Daoy (cell line): ENCODE data around the gene EPHB2. TPM values are rescaled to one million over a fixed set of nuclear protein-coding genes. Genes with fewer than 3 reads are reported as not detected.
A peak's percentile ranks its signal among the peaks of the same experiment; 100 is the strongest.

Source experiments
- DNase-seq: peaks from one replicate; pipeline ENCODE4 v3.0.0-alpha.2; 2015; ENCODE audit warnings: low read depth
- total RNA-seq: library from RNA; depleted of rRNA; stranded (reverse); fragments of >200 nt; shearing (Covaris generic); gene quantifications from 2 replicates; pipeline ENCODE4 v1.2.3, GENCODE V29; 2014

Gene EPHB2
- total RNA-seq, 1 experiment from 2014 or later = 94.2 TPM

DNA sequence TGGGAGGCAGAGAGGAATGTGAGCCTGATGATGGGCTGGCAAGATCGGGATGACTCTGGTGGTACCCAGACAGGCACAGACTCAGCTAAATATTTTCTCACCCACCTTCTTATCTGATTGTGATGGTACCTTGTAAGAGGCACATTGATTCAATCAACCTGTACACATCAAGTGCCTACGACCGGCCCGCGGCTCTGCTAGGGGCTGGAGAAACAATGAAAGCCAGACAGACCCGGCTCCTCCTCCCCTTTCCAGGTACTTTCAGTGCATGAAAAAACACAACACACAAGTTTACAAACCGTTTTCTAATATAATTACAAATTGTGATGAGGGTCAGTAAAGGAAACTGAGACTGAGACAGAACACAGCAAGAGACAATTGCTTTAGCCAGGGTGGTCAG, 147.0 kb downstream of the EPHB2 start:
- no peak for DNase-seq

DNA sequence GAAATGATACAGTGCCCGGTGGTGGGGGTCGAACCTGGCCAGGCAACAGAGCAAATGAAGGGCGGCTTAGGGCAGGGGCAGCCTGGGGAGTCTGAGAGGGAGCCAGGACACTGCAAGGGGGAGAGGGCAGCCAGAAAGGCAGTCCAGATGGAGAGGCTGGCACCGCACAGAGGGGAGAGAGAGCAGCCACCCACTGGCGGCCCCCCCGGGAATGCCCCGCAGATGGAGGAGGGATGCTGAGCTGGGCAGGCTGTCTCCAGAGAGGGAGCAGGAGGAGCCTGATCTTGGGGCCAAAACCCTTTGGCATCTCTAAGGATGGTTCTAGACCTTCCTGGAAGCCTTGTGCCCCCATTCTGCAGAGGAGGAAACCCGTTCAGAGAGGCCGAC, 149.8 kb downstream of the EPHB2 start:
- no peak for DNase-seq

DNA sequence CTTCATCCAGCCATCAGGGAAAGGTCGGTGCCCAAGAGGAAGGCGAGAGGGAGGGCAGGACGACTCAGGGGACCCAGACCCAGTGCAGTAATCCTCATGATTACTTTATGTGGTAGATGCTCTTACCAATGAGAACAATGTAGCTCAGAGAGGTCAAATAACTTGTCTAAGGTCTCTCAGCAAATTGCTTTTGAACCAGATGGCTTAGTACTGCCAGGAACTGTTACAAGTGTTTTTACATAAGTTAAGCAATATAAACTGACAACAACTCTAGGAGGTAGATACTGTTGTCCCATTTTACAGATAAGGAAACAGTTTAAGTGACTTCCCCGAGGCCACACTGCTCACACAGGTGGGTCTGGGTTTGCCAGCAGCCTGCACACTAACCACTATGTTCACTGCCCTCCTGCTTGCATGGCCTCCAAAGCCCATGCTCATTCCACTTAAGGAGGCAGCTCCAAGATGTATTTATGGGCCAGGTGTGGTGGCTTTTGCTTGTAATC, 150.3 kb downstream of the EPHB2 start:
- DNase-seq = no peak

DNA sequence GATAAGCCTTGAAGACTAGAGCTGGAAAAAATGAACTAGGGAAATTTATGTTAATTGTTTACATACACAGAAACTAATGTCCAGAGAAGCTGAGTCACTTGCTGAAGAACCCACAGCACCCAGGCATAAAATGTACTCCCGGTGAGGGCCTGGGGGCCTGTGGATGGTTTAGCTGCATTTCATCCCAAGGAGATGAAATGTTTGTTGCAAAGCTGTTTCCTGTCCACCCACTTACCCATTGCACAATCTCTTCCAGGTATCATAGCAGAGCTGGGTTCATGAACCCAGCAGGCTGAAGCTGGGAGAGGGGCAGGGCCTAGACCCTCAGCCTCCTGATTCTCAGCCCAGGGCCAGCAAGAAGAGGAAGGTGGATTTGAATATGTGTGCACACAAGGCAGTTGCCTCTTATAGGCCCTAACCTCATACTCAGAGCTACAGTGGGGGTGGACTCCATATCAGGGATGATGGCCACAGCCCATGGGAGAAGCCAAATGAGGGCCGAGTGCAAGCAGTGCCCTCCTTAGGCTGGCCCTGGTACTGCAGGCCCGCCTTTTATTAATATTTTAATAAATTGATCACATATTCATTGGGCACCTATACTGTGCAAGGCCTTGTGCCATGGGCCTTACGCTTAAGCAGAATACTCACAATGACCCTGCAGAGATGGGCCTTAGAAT, 151.3 kb downstream of the EPHB2 start:
- peak; percentile 67 for DNase-seq

DNA sequence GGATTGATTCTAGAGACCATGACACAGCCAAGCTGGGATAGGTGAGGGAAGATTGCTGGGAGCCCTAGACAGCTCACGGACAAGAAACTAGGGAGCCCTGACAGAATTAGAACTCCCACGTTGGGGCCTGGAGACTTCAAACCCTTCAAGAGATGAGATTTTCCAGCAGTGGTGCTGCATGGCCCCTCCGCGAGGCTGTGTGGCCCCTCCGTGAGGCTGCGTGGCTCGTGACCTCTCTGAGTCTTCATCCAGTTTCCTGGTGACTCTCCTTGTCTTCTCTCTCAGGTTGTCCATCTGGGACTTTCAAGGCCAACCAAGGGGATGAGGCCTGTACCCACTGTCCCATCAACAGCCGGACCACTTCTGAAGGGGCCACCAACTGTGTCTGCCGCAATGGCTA, 152.1 kb downstream of the EPHB2 start:
- no peak for DNase-seq

DNA sequence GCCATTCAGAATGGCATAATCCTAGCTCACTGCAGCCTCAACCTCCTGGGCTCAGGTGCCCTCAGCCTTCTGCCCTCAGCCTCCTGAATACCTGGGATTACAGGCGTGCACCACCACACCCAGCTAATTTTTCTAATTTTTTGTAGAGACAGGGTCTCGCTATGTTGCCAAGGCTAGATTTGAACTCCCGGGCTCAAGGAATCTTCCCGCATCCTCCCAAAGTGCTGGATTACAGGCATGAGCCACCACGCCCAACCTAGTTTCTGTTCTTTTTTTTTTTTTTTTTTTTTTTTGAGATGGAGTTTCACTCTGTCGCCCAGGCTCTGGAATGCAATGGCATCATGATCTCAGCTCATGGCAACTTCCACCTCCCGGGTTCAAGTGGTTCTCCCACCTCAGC, 153.1 kb downstream of the EPHB2 start:
- DNase-seq = no peak

DNA sequence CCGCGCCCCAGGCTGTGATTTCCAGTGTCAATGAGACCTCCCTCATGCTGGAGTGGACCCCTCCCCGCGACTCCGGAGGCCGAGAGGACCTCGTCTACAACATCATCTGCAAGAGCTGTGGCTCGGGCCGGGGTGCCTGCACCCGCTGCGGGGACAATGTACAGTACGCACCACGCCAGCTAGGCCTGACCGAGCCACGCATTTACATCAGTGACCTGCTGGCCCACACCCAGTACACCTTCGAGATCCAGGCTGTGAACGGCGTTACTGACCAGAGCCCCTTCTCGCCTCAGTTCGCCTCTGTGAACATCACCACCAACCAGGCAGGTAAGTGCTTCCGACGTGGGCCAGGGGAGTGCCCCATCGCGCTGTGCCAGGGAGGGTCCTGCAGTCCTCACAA, 154.2 kb downstream of the EPHB2 start:
- DNase-seq = no peak

DNA sequence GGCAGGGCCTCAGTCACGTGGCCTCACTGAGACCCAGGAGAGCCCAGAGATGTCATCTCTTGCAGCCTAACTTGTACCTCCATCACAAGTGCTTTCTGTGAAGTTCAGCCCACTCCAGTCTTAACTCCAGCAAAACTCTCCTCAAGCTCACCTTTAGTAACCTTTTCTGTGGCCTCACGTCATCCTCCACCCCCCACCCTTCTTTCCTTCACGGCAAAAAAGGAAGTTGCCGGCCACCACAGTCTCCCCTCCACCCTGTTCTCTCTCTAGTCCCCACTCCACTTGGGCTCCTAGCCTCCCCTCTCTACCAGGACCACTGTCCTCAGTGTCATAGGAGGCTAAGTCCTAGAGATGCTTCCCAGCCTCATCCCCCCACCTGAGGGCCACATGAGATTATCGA, 155.1 kb downstream of the EPHB2 start:
- DNase-seq = no peak

DNA sequence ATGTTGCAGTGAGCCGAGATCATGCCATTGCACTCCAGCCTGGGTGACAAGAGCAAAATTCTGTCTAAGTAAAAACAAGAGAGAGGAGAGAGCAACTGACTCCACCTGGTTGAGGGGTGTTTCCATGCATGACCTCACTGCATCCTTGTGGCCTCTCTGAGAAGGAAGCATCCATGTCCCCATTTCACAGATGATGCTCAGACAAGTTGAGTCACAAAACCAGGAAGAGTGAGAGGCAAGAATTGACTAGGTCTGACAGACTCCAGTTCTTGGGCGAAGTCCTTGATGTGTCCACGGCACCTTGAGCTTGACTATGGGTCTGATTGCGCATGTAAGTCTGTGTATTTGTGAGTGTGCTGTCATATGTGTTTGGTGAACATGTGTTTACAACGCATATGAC, 156.2 kb downstream of the EPHB2 start:
- no peak for DNase-seq

DNA sequence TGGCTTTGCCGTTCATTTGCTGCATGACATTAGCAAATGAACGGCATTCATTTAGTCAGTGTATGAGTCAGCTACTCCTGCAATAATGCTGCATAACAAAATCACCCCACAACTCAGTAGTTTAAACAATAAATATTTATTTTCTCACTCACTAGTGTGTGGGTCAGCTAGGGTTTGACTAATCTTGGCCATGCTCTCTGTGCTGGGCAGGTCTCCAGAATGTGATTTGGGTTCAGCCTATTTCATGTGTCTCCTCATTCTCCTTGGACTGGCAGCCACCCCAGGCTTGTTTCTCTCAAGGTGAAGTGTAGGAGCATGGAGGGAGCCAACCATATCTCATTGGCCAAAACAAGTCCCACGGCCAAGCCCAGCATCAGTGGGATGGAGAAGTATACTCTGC, 157.7 kb downstream of the EPHB2 start:
- DNase-seq = no peak

DNA sequence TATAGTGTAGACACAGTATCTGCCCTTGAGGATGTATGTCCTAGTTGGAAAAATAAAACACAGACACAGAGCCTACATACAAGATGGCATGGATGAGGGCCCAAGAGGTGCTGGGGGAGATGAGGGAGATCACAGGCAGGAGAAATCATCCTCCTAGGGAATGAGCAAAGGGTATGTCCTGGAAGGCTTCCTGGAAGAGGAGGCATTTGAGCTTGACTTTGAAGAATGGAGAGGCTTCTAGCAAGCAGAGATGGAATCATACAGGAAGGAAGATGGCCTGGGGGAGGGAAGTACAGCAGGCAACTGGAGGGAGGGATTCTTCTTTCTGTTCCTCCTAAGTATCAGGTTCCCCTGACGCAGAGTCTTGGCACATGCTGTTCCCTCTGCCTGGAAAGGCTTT, 158.7 kb downstream of the EPHB2 start:
- DNase-seq = no peak

DNA sequence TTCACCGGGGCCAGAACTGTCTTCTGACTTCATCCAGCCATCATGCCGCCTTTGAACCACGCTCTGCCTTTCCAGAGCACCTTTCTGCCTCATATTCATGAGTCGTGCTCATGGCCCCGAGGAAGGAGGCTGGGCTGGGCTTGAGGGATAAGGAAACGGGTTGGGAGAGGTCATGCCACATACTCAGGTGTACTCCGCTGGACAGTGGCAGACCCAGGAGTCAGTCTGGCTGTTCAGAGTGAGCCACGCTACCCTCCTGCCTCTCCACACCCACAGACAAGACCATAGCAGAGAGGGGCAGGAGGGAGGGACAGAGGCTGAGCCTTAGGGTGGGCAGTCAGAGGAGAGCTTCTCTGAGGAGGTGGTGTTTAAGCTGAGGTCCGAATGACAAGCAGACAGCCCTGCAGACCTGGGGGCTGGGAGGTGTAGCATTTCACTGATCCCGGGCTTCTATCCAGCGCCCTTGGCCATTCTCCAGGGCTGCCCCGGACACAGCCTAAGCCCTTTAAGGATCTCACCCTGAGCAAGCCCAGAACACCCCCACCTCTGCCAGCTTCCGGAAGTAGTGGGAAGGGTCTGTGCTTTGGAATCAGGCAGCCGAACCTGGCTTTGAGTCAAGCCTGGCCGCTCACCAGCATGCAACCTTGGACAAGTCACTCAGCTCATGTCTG, 159.7 kb downstream of the EPHB2 start:
- peak; percentile 29 for DNase-seq

DNA sequence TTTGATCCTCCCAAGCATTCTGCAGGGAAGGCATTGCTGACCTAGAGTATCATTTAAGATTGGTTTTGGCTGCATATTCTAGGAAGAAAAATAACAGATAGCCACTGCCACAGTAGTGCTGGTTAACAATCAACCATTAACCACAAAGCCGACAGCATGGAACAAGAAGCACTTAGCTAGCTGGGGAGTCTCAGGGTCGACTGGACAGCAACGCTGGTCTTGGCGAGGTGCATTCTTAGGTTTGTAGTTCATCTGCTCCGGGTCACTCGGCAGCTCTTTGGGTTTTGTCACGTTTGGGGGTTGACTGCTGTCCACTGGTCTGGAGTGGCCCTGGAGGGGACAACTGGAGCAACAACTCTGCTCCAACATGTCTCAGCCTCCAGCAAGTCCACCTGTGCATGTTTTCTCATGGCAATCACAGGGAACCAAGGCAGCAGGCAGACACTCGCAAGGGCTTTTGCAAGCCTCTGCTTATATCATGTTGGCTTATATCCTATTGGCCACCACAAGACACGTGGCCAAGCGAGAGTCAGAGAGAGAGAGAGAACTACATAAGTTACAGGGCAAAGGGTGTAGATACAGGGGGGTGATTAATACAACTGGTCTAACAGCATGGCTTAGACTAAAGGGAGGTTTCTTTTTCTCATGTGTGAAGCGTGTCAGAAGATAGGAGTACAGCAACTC, 162.5 kb downstream of the EPHB2 start:
- DNase-seq = no peak

DNA sequence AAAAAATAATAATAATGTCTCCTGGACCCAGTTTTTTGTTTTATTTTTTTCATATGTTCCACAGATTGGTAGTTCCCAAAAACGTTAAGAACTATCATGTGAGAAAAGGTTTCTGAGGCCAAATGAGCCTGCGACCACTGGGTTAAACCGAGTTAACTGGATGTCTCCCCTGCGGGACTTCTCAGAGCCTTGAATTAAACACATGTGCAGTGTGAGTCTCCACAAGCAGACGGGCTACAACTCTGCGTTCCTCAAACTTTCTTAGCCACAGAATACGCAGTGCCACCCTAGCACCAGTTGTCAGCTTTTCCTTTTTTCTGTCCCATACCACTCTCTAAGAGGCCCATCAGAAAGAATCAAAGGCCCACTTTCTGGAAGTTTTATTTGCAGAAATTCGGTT, 164.1 kb downstream of the EPHB2 start:
- DNase-seq = no peak

DNA sequence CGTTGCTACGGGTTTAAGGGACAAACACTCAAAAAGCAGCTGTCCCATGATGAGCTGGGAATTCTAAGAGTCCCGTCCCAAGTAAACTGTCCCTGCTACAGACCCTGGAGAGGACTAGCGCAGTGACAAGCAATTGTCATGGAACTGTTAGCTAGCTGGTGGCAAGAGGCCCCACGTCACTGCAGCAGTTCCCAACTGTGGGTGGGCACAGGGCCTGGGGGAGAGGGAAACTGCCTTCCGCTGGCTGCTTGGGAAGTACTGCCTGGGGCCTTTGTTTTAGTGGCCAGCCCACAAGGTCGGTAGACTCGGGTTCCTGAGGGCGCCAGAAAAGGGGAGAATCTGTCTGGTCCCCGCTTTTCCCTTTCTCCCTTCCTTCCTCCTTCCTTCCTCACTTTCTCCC, 164.6 kb downstream of the EPHB2 start:
- DNase-seq = no peak

DNA sequence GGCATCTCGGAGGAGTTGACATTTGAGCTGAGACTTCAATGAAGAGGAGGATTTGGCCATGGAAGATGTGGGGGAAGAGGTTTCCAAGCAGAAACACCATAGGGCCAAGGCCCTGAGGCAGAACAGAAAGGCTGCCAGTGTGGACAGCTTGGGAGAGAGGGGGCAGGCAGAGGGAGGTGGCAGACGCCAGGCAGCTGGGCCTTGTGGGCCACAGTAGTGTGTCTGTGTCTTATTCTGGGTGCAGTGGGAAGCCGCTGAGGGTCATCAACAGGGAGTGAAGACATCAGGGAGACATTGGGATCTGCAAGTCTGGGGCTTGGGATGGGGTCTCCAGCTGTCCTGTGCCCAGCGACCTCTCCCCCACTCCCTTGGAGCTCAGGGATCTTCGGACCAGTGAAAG, 165.2 kb downstream of the EPHB2 start:
- no peak for DNase-seq

DNA sequence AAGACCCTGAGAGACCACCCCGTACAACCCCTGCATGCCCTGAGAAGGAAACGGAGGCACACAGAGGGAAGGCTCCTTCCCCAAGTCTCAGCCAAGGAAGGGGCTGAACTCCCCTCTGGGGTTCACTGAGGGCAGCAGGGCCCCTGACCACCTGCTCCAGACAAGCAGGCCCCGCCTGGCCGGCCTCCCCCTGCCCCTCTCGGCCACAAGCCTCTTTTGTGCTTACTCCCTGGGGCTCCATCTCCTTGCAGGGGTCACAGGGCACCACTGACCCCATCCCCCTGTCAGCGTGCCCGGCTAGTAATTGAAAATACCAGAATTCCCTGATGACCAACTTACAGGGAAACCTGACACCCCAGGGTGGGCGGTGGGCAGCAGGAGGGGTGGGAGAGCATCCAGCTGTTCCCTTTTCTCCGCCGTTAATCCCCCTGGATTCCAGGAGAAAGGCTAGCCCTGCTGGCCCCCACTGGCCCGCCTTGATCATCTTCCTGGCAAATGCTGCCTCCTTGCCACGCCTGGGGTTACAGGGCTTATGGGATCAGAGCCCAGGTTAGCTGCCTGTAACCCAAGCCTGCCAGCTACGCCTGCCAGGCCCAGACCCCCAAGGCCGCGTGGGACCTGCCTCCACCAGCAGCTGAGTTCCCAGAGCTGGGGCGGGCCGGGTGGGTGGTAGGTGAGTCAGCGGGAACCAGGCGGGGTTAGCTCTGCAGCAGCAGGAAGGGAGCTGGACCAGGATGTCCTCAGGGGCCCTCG, 165.9 kb downstream of the EPHB2 start:
- DNase-seq = peak; percentile 93

DNA sequence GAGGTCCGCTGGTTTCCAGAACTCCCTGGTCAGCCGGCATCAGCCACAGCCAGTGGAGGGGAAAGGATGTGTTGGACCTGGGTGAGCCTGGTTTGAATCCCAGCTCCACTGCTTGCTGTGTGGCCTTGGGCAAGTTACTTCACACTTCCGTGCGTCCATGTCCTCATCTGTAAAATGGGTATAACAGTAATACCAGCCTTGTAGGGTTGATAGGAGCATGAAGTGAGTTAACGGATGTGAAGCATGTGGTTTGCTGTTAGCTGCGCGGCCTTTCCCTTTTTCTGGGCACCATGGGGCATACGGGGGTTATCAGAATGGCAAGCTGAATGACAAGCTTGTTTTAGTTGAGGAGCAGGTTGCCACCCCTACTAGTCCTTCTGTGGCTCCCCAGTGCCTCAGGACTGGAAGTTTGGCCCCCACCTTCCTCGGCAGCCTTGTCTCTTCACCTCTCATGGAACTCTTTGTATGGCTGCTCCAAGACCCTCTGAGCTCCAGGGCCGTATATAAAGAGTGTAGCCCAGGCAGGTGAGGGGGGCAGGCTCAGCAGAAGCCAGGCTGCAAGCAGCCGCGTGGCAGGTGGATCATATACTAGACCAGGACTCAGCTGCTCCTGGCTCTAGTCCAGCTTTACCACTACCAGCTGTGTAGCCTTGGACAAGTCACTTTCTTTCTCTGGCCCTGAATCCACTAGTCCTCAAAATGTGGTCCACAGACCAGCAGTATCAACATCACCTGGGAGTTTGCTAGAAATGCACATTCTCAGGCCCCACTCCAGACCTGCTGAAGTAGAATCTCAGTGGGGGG, 166.7 kb downstream of the EPHB2 start:
- DNase-seq = no peak

DNA sequence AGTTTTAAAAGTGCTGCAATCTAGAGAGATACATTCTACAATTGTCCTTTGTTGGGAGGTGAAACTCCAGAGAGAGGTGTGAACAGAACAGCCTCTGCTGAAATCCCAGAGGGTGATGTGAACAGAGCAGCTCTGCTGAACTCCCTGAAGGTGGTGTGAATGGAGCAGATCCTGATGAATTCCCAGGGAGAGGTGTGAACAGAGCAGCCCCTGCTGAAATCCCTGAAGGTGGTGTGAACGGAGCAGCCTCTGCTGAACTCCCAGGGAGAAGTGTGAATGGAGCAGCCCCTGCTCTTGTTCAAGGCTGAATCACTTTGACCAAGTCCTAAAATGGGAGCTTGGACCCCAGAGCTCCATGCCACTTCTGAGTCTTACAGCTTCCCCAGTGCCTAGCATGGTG, 167.3 kb downstream of the EPHB2 start:
- no peak for DNase-seq

DNA sequence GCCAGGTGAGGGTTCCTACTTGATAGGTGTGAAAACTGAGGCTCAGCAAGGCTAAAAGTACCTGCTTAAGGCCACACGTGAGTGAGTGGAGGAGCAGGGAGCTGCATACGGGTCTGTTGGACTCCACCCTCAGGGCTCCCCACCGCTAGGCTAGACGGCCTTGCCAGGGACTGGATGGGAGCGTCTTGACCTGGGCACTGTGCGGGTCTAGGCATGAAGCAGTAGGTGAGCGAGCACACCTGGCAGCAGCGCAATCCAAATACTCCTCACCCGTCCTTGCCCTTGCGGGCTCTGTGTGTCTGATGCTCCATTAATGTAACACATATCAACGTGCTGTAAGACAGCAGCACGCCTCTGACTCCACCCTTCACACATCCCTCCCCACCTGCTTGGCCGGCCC, 168.0 kb downstream of the EPHB2 start:
- DNase-seq = no peak

DNA sequence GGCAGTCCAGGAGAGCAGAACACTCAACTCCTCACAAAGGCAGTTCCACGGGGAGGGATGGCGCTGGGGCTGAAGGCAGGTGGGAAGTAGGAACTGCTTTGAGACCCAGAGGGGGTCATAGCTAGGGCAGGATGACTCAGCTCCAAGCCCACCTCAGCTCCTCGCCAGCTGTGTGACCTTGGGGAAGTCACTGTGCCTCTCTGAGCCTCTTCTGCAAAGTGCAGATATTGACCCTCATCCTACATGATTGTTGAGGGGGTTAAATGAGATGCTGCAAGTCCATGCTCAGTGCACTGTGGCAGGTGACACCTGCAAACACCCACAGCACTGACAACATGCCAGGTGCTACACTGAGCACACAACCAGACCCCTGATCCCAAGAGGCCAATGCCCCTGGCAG, 168.8 kb downstream of the EPHB2 start:
- DNase-seq = no peak
